GM21381 (cell line): ENCODE results near the gene IMMP2L.
"Not testable (repeated sequence)": the region's sequence is repeated elsewhere in the genome, so short reads cannot be mapped to it uniquely, and the experiment has no call there.

Experiments
- ATAC-seq: cut with Tn5 transposase; IDR thresholded peaks from one replicate; pipeline ENCODE4 v1.9.1; 2021; ENCODE audit warnings: mild to moderate bottlenecking, moderate library complexity; ENCODE audit not compliant: unreplicated experiment

Gene IMMP2L

GRCh38 chr7:111357691-111358090, 204.6 kb downstream of the IMMP2L start:
- ATAC-seq = no peak

- no peak for ATAC-seq
Measured at GRCh38 chr7:111356941-111357340, 205.4 kb downstream of the IMMP2L start.

GRCh38 chr7:111352319-111352718, 210.0 kb downstream of the IMMP2L start:
- ATAC-seq = no peak

GRCh38 chr7:111346219-111346618, 216.1 kb downstream of the IMMP2L start:
- ATAC-seq = no peak

GRCh38 chr7:111343017-111343416, 219.3 kb downstream of the IMMP2L start:
- no peak for ATAC-seq

- no peak for ATAC-seq
Measured at GRCh38 chr7:111339006-111339405, 223.3 kb downstream of the IMMP2L start.

GRCh38 chr7:111333010-111333409, 229.3 kb downstream of the IMMP2L start:
- no peak for ATAC-seq

GRCh38 chr7:111330235-111330523, 232.1 kb downstream of the IMMP2L start:
- ATAC-seq = no peak

- ATAC-seq = peak; percentile 52
Measured at GRCh38 chr7:111329367-111330234, 232.7 kb downstream of the IMMP2L start.

- ATAC-seq = no peak
Measured at GRCh38 chr7:111328487-111328886, 233.8 kb downstream of the IMMP2L start.

- ATAC-seq = no peak
Measured at GRCh38 chr7:111324776-111325175, 237.5 kb downstream of the IMMP2L start.

- peak; percentile 71 for ATAC-seq
Measured at GRCh38 chr7:111324228-111324627, 238.1 kb downstream of the IMMP2L start.

- ATAC-seq = not testable (repeated sequence)
Measured at GRCh38 chr7:111323670-111324069, 238.6 kb downstream of the IMMP2L start.

GRCh38 chr7:111320133-111320532, 242.2 kb downstream of the IMMP2L start:
- no peak for ATAC-seq

GRCh38 chr7:111312966-111313365, 249.3 kb downstream of the IMMP2L start:
- no peak for ATAC-seq

- no peak for ATAC-seq
Measured at GRCh38 chr7:111308691-111309090, 253.6 kb downstream of the IMMP2L start.

- ATAC-seq = no peak
Measured at GRCh38 chr7:111301891-111302290, 260.4 kb downstream of the IMMP2L start.

- ATAC-seq = no peak
Measured at GRCh38 chr7:111294494-111294893, 267.8 kb downstream of the IMMP2L start.

- ATAC-seq = no peak
Measured at GRCh38 chr7:111292026-111292470, 270.2 kb downstream of the IMMP2L start.

- no peak for ATAC-seq
Measured at GRCh38 chr7:111290982-111291381, 271.3 kb downstream of the IMMP2L start.

- no peak for ATAC-seq
Measured at GRCh38 chr7:111290419-111290818, 271.9 kb downstream of the IMMP2L start.

GRCh38 chr7:111288441-111288840, 273.9 kb downstream of the IMMP2L start:
- ATAC-seq = not testable (repeated sequence)

- ATAC-seq = no peak
Measured at GRCh38 chr7:111282626-111283025, 279.7 kb downstream of the IMMP2L start.
